ENCODE results near the gene ARFGAP1.

ARFGAP1 gene

DNA sequence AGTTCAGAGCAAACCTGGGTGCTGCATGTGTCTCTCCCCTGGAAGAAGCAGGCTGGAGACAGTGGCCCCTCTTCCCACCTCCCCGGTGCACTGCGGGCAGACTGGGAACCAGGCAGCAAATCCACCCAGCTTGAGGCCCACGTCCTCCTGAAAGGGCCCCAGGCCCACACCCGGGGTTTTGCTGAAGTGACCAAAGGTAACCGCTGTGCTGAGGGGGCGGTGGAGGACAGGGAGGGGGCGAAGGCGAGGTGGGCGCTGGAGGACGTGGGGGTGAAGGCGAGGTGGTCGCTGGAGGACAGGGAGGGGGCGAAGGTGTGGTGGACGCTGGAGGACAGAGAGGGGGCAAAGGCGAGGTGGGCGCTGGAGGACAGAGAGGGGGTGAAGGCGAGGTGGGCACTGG lies 38.7 kb upstream of the ARFGAP1 start:
- POLR2A ChIA-PET, result no interaction called here
- CTCF ChIA-PET, result interaction anchor here (1.2 to 8.2 kb wide), 3 partner anchors 10 to 31 kb away, joined by 4 to 76 read pairs (median 4); no protein-coding TSS in a partner anchor
- TF ChIP-seq, protein P1, sequence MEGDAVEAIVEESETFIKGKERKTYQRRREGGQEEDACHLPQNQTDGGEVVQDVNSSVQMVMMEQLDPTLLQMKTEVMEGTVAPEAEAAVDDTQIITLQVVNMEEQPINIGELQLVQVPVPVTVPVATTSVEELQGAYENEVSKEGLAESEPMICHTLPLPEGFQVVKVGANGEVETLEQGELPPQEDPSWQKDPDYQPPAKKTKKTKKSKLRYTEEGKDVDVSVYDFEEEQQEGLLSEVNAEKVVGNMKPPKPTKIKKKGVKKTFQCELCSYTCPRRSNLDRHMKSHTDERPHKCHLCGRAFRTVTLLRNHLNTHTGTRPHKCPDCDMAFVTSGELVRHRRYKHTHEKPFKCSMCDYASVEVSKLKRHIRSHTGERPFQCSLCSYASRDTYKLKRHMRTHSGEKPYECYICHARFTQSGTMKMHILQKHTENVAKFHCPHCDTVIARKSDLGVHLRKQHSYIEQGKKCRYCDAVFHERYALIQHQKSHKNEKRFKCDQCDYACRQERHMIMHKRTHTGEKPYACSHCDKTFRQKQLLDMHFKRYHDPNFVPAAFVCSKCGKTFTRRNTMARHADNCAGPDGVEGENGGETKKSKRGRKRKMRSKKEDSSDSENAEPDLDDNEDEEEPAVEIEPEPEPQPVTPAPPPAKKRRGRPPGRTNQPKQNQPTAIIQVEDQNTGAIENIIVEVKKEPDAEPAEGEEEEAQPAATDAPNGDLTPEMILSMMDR (IDR thresholded peaks at IDR 0.05; ENCODE audit: control extremely low read depth, extremely low read depth, low read depth, missing control alignments), result no peak
- DNase-seq (ENCODE audit: extremely low spot score), result no peak

DNA sequence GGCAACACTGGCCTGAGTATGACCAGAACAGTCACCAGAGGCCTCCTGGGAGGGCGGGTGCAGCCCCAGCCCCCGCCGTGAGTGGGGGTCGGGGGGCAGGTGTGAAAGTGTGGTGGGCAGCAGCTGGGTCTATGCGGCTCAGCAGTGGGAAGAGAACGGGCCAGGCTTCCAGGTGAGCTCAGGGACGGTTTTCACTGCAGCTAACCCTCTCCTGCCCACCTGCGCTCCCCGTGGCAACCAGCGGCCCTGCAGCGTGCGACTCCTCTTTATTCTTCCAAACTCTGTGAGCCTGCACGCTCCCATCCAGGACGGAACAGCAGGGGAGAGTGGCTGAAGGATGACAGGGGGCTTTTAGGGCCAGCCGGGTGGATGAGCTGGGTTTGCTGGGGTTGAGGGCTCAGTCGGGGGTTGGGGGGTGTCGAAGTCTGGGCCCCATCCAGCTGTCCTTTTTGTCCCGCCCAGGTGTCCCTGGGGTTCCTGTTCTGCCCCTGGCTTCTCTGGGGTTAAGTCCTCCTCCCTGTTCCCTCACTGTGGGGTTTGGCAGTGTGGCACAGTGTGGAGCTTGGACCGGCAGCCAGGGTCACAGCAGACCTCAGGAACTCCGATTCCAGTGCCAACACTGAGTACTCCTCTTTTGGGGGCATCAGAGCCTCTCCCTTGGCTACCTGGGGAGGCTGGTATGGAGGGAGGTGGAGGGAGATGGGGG lies 37.8 kb upstream of the ARFGAP1 start:
- DNase-seq (ENCODE audit: extremely low spot score), result peak; percentile 55
- POLR2A ChIA-PET, result no interaction called here
- CTCF ChIA-PET, result interaction anchor here (1.2 to 8.2 kb wide), 4 partner anchors 11 to 146 kb away, joined by 3 to 76 read pairs (median 6); no protein-coding TSS in a partner anchor
- TF ChIP-seq, protein P1 (IDR thresholded peaks at IDR 0.05; ENCODE audit: control extremely low read depth, extremely low read depth, low read depth, missing control alignments), result peak; percentile 33

DNA sequence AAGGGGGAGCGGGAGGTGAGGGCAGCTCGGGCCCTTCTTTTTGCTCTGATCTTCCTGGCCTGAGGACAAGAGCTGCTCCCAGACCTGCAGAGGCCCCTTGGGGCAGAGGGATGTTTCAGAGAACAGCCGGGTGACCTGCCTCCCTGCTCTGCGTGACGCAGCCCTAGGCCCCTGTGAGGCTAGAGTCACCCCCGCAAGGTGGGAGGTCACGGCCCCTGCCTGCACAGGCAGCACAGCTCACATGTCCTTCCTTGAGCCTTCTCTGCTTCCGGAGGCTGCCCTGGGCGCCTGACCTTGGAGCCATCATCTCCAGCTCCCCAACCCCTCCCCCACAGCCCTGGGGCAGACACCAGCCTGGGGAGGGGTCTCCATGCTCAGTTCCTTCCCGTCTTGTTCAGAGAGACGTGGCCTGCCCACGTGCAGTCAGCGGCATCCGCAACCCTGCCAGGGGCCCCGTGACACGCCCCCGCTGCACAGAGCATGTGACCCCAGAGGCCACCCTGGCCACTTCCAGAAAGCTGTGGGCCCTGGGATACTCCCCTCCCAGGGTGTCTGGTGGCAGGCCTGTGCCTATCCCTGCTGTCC lies 37.1 kb upstream of the ARFGAP1 start, which contains the start of gene BIRC7:
TSS of gene BIRC7 (plus strand) at position 507 of the 585 bp plus-strand sequence. CDS start 192 bp downstream, outside the sequence.
- ChIA-PET CTCF (interaction anchor here (1.2 to 8.2 kb wide), 4 partner anchors 12 to 146 kb away, joined by 3 to 76 read pairs (median 6); no protein-coding TSS in a partner anchor), POLR2A (no interaction called here)
- DNase-seq (ENCODE audit: extremely low spot score), result peak; percentile 51
- TF ChIP-seq, protein P1 (IDR thresholded peaks at IDR 0.05; ENCODE audit: control extremely low read depth, extremely low read depth, low read depth, missing control alignments), result no peak

DNA sequence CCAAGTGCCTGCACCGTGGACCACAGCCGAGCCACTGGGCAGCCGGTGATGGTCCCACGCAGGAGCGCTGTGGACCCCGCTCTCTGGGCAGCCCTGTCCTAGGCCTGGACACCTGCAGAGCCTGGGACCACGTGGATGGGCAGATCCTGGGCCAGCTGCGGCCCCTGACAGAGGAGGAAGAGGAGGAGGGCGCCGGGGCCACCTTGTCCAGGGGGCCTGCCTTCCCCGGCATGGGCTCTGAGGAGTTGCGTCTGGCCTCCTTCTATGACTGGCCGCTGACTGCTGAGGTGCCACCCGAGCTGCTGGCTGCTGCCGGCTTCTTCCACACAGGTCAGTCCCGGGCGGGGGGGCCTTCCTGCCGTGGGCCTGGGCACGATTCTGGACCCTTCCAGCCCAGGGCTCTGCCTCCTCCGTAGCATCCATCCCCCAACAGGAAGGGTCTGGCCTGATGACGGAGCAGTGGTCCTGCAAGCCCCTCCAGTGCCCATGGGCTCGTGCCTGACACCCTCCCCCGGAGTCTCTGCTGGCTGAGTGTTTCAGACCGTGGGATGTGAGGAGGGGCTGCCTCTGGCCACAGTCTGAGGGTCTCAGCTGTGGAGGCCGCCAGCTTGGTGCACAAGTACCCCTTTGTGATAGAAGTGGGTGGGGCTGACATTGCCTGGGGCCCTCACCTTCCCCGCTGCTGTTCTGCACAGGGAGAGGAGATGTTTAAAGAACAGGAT lies 36.3 kb upstream of the ARFGAP1 start:
- POLR2A ChIA-PET, result no interaction called here
- CTCF ChIA-PET, result interaction anchor here (2.0 to 8.2 kb wide), 3 partner anchors 12 to 145 kb away, joined by 6 to 76 read pairs (median 7); no protein-coding TSS in a partner anchor
- TF ChIP-seq, protein P1 (IDR thresholded peaks at IDR 0.05; ENCODE audit: control extremely low read depth, extremely low read depth, low read depth, missing control alignments), result no peak
- no peak for DNase-seq (ENCODE audit: extremely low spot score)

DNA sequence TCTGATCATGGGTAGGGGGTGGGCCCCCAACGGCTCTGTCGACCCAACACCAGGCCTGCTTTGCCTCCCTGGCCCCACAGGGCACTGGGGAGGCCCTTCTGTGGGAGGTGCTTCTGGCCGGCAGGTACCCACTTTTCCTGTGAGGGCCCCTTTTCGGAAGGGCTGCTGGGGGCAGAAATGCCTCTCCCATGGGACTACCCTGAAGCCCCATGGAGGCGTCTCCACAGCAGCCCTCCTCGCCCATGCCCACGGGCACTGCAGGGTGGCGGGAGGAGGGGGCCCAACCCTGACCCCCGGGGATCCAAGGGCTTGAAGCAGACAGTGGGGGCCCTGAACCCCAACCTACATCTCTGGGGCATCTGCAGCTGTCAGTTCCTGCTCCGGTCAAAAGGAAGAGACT lies 34.6 kb upstream of the ARFGAP1 start:
- CTCF ChIA-PET, result interaction anchor here (8.2 kb wide), 1 partner anchor 14 kb away, joined by 76 read pairs; no protein-coding TSS in a partner anchor
- no peak for DNase-seq (ENCODE audit: extremely low spot score)
- TF ChIP-seq, protein P1 (IDR thresholded peaks at IDR 0.05; ENCODE audit: control extremely low read depth, extremely low read depth, low read depth, missing control alignments), result no peak
- POLR2A ChIA-PET, result interaction anchor here (0.6 kb wide), 1 partner anchor 46 kb away, joined by 3 read pairs; no protein-coding TSS in a partner anchor

DNA sequence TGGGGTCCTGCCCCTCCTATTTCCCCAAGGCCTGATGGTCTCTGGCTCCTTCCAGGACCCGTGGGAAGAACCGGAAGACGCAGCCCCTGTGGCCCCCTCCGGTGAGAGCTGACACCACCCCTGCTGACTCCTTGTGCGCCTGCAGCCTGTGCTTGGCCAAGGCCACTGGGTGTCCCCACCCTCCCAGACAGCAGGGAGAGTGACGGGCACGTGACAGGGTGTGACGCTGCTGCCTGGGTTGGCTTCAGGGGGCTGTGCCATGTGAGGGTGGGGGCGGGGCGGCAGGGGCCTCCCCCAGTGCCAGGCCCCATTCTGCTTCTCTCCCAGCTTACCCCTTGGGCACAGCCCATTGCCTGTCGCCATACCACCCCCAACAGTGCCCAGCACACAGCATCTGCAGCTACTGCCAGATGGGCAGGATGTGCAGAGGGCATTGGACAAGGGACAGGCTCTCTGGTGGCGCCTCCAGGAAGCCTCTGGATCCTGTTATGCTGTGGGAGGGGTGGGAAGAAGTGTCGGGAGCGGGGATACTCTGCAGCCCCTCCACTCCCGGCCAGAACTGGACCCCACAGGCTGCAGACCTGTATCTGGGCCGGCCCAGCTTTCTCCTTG lies 34.0 kb upstream of the ARFGAP1 start:
- no peak for DNase-seq (ENCODE audit: extremely low spot score)
- TF ChIP-seq, protein P1 (IDR thresholded peaks at IDR 0.05; ENCODE audit: control extremely low read depth, extremely low read depth, low read depth, missing control alignments), result no peak
- CTCF ChIA-PET, result interaction anchor here (8.2 kb wide), 1 partner anchor 15 kb away, joined by 76 read pairs; no protein-coding TSS in a partner anchor
- POLR2A ChIA-PET, result no interaction called here

Data from GM10248 (cell line).